K562 (cell line): ENCODE measurements around the gene ZC3H13. TPM values are rescaled to one million over a fixed set of nuclear protein-coding genes. Genes with fewer than 3 reads are reported as not detected.

ENCODE experiments used
- ATAC-seq: fragments of 200-7000 bp; cut with Tn5 transposase; 3 replicates; pipeline ENCODE4 v1.9.1; 2020; ENCODE audit warnings: moderate library complexity
- BruUV-seq: library from RNA; stranded (reverse); fragments of 400-500 nt; replicated peaks from 2 replicates; lab custom pipeline; 2021; lab: Mats Ljungman, UMichigan
- CTCF ChIA-PET: fragments of 300-600 bp; formaldehyde crosslinking; extraction: SDS; loops from one replicate; lab custom pipeline; 2021; ENCODE audit warnings: low intra/inter-chr PET ratio; lab: Yijun Ruan, JAX
- POLR2A ChIA-PET: fragments of 300-600, 350-650 bp; sonication (Branson Sonifier 250); formaldehyde crosslinking; extraction: SDS; loops from one replicate; lab custom pipeline; 2021; ENCODE audit warnings: antibody characterized with exemption, inconsistent platforms; lab: Yijun Ruan, JAX
- DNase-seq, 4 experiments: peaks; one replicate each; pipeline versions ENCODE4 v3.0.0 to v3.0.0-alpha.2; 2011 to 2018; ENCODE audit warnings: low spot score in 3 of 4, mixed read lengths in 3 of 4; ENCODE audit errors: extremely low read depth in 1 of 4
- FAIRE-seq: peaks from 2 replicates; lab custom pipeline; 2011; peaks lifted over from hg19 to GRCh38; lab: Jason Lieb, UNC
- H2AFZ ChIP-seq: 2 replicates; pipeline ENCODE4 v1.6.0; 2011; ENCODE audit warnings: low read depth, low read length, control low read depth, inconsistent platforms
- H3K27ac ChIP-seq: fragments of 200-600 bp; 3 replicates; pipeline ENCODE4 v1.8.0; 2011; ENCODE audit warnings: low read depth, mild to moderate bottlenecking, control low read depth, inconsistent platforms, low read length, moderate library complexity, mixed read lengths; ENCODE audit errors: extremely low read depth
- H3K27me3 ChIP-seq, 2 experiments: fragments of 300-600 bp in 1 of 2; 2 replicates in 1 of 2; 3 replicates in 1 of 2; pipeline versions ENCODE4 v1.6.0 to v1.8.0; 2011; ENCODE audit warnings: inconsistent platforms in 2 of 2, low read length in 2 of 2, mild to moderate bottlenecking in 1 of 2, mixed read lengths in 1 of 2, moderate library complexity in 1 of 2; ENCODE audit not compliant: control insufficient read depth in 2 of 2, insufficient read depth in 2 of 2
- H3K36me3 ChIP-seq: fragments of 300-600 bp; 3 replicates; pipeline ENCODE4 v1.8.0; 2011; ENCODE audit warnings: mild to moderate bottlenecking, low read length, inconsistent platforms; ENCODE audit not compliant: control insufficient read depth, insufficient read depth
- H3K4me1 ChIP-seq, 2 experiments: fragments of 200-600 bp in 1 of 2; replicated peaks in 1 of 2; 2 replicates in 1 of 2; 3 replicates in 1 of 2; pipeline versions ENCODE4 v1.5.1 to v1.8.0; 2011; ENCODE audit warnings: inconsistent platforms in 2 of 2, low read length in 2 of 2, mild to moderate bottlenecking in 1 of 2, mixed read lengths in 1 of 2, moderate library complexity in 1 of 2; ENCODE audit not compliant: control insufficient read depth in 2 of 2, insufficient read depth in 2 of 2
- H3K4me2 ChIP-seq: 2 replicates; pipeline ENCODE4 v1.6.1; 2011; ENCODE audit warnings: low read length, control low read depth, inconsistent platforms, mixed read lengths; ENCODE audit not compliant: insufficient read depth
- H3K4me3 ChIP-seq: fragments of 200-600 bp; sonication (generic), shearing (Covaris generic); 2 replicates; pipeline ENCODE4 v1.5.1; 2016; ENCODE audit warnings: control low read depth, inconsistent platforms
- H3K79me2 ChIP-seq: fragments of 200-600 bp; 3 replicates; pipeline ENCODE4 v1.8.0; 2011; ENCODE audit warnings: low read length, inconsistent platforms; ENCODE audit not compliant: control insufficient read depth, insufficient read depth
- H3K9ac ChIP-seq, 2 experiments: 2 replicates each; pipeline versions ENCODE4 v1.6.0 to v1.6.1; 2011; ENCODE audit warnings: low read depth in 2 of 2, low read length in 2 of 2, control low read depth in 1 of 2, inconsistent platforms in 1 of 2, mild to moderate bottlenecking in 1 of 2, mixed read lengths in 1 of 2; ENCODE audit not compliant: insufficient read depth in 1 of 2
- H3K9me1 ChIP-seq: one replicate; pipeline ENCODE4 v1.6.0; 2011; ENCODE audit warnings: inconsistent platforms, mild to moderate bottlenecking, low read length, moderate library complexity; ENCODE audit not compliant: control insufficient read depth, insufficient read depth
- H3K9me3 ChIP-seq: replicated peaks from 2 replicates; pipeline ENCODE4 v1.5.1; 2011; ENCODE audit warnings: low read depth, low read length, inconsistent platforms; ENCODE audit not compliant: control insufficient read depth, insufficient read depth
- H4K20me1 ChIP-seq: replicated peaks from 2 replicates; pipeline ENCODE4 v1.6.1; 2011; ENCODE audit warnings: low read length, inconsistent platforms, mixed read lengths; ENCODE audit not compliant: control insufficient read depth, insufficient read depth
- ARHGAP35 ChIP-seq: fragments of 450-650 bp; IDR thresholded peaks from 2 replicates; pipeline ENCODE4 v1.6.1; 2018; ENCODE audit not compliant: partially characterized antibody
- BHLHE40 ChIP-seq: IDR thresholded peaks from 2 replicates; pipeline ENCODE4 v1.6.1; 2011; ENCODE audit warnings: low read length, improper control_type of control experiment
- CHAMP1 ChIP-seq: fragments of 450-650 bp; IDR thresholded peaks from 2 replicates; pipeline ENCODE4 v1.6.1; 2016; ENCODE audit warnings: mild to moderate bottlenecking
- ELK1 ChIP-seq: sonication (generic); formaldehyde crosslinking; IDR thresholded peaks from 2 replicates; pipeline ENCODE4 v1.8.1; 2022; ENCODE audit warnings: missing genetic modification reagents
- FOXJ2 ChIP-seq: fragments of 200-800 bp; sonication (Bioruptor generic); IDR thresholded peaks from 2 replicates; pipeline ENCODE4 v1.6.1; 2016; ENCODE audit warnings: missing genetic modification characterization, missing compliant biosample characterization
- GATAD2A ChIP-seq: fragments of 450-650 bp; IDR thresholded peaks from 2 replicates; pipeline ENCODE4 v1.6.1; 2017
- MXD1 ChIP-seq: fragments of 250-450 bp; sonication (Bioruptor Pico); IDR thresholded peaks from 2 replicates; pipeline ENCODE4 v1.8.0; 2021; ENCODE audit warnings: borderline replicate concordance, mild to moderate bottlenecking, moderate library complexity; ENCODE audit not compliant: poor library complexity, severe bottlenecking
- RBM34 ChIP-seq: fragments of 200-400 bp; formaldehyde crosslinking; IDR thresholded peaks from 2 replicates; pipeline ENCODE4 v1.6.1; 2018; ENCODE audit warnings: low read length, borderline replicate concordance; ENCODE audit not compliant: insufficient read depth
- SIRT6 ChIP-seq: IDR thresholded peaks from one replicate; pipeline ENCODE4 v1.6.1; 2012; ENCODE audit warnings: low read depth, mild to moderate bottlenecking, control low read depth, inconsistent platforms, low read length, moderate library complexity
- ZNF639 ChIP-seq, 2 experiments: fragments of 200-800 bp in 1 of 2; sonication (Bioruptor generic) in 1 of 2; sonication (generic) in 1 of 2; formaldehyde crosslinking in 1 of 2; IDR thresholded peaks in 1 of 2; conservative IDR thresholded peaks in 1 of 2; 2 replicates each; pipeline versions ENCODE4 v1.5.0 to v1.6.1; 2016 to 2020; ENCODE audit warnings: missing compliant biosample characterization in 1 of 2, missing genetic modification characterization in 1 of 2, missing genetic modification reagents in 1 of 2
- WGBS: fragments of 100-300 bp; shearing (Covaris generic); methylation state at CpG from one replicate; pipeline ENCODE4 v1.1.6; 2016; ENCODE audit warnings: low coverage, mixed read lengths; ENCODE audit not compliant: insufficient coverage; ENCODE audit errors: missing lambda C conversion rate; 5-methylcytosine and 5-hydroxymethylcytosine counted together
- in situ Hi-C: fragments of 300-500 bp; cut with MboI; formaldehyde crosslinking; loops from 4 replicates; pipeline ENCODE4 v1.15.0; 2018; ENCODE audit warnings: inconsistent platforms, mixed read lengths
- intact Hi-C: fragments of 100-400 bp; cut with micrococcal nuclease; formaldehyde crosslinking; loops from 2 replicates; pipeline ENCODE4 v1.14.2; 2022
- polyA plus RNA-seq, 8 experiments: library from polyadenylated mRNA; depleted of rRNA in 4 of 8; stranded (reverse) in 5 of 8; unstranded in 3 of 8; fragments of >200 nt; fragmentation: Nextera tagmentation in 2 of 8; fragmentation: Illumina TruSeq in 1 of 8; extraction: Ambion mirVana in 2 of 8; extraction: Trizol in 1 of 8; gene quantifications; 2 replicates each; pipeline versions ENCODE4 v1.2.1 to v1.2.3, GENCODE V29; 2011 to 2014; ENCODE audit warnings: inconsistent platforms in 1 of 8, missing spikeins in 1 of 8
- total RNA-seq, 7 experiments: library from RNA; depleted of rRNA in 6 of 7; stranded (reverse); fragments of >200 nt in 6 of 7; fragmentation: Illumina TruSeq in 2 of 7; extraction: Trizol in 2 of 7; gene quantifications; 2 replicates each; pipeline versions ENCODE4 v1.2.1 to v1.2.3, GENCODE V29; 2011 to 2021; ENCODE audit warnings: low replicate concordance in 1 of 7

The ZC3H13 gene
- total and polyA plus RNA-seq, 9 of the 15 experiments (the other 6 are each of a cell fraction or from before 2014, with no cell fraction given) = 4.9 to 27.6 (median 12.1) TPM

- WGBS = 74% methylated on average over 3 of the region's 3 CpGs
- TF ChIP-seq RBM34 (no peak), ARHGAP35 (no peak), GATAD2A (no peak)
- Histone ChIP-seq H3K4me3 (no peak overlapping the region), H3K36me3 (peaks cover 21% of the 10 kb centered on the region; the same call in 2 of the 3 replicates), H3K9me3 (no peaks in the 10 kb centered on the region), H3K4me2 (no peak overlapping the region), H3K79me2 (no peaks in the 10 kb centered on the region), H2AFZ (no peak overlapping the region), H3K9ac (no peak overlapping the region), H3K9me1 (no peaks in the 10 kb centered on the region), H4K20me1 (no peaks in the 10 kb centered on the region), H3K4me1 (no peaks in the 10 kb centered on the region), H3K27ac (no peak overlapping the region), H3K27me3 (no peaks in the 10 kb centered on the region)
- ChIA-PET POLR2A (interaction anchor here (0.6 to 1.6 kb wide), 3 partner anchors 8 to 401 kb away, joined by 3 to 4 read pairs (median 3); no protein-coding TSS in a partner anchor), CTCF (no interaction called here)
- in situ Hi-C loops (no loop called here), intact Hi-C loops (no loop called here)
- BruUV-seq = no TSS peak
- peak in 1 of 4 experiments; percentile 8 for DNase-seq
- no peak for ATAC-seq
- FAIRE-seq = no peak
These were observed 99.5 kb downstream of the ZC3H13 start for GRCh38 chr13:45953082-45953481.

- DNase-seq (no peak), FAIRE-seq (no peak), ATAC-seq (no peak)
- H3K36me3 ChIP-seq = peaks cover 11% of the 10 kb centered on the region; the same call in 1 of the 3 replicates
- ChIA-PET CTCF (no interaction called here), POLR2A (no interaction called here)
- no peak overlapping the region for H3K4me3 ChIP-seq
- intact Hi-C loops (no loop called here), in situ Hi-C loops (no loop called here)
- H4K20me1 ChIP-seq = no peaks in the 10 kb centered on the region
- H3K79me2 ChIP-seq = no peaks in the 10 kb centered on the region
- no peaks in the 10 kb centered on the region for H3K9me3 ChIP-seq
- H3K9me1 ChIP-seq = no peaks in the 10 kb centered on the region
- BruUV-seq = no TSS peak
- 75% methylated on average over 3 of the region's 3 CpGs for WGBS
- no peak overlapping the region for H3K27ac ChIP-seq
- no peak overlapping the region for H2AFZ ChIP-seq
- H3K4me1 ChIP-seq = no peaks in the 10 kb centered on the region
- no peak overlapping the region for H3K4me2 ChIP-seq
- no peaks in the 10 kb centered on the region for H3K27me3 ChIP-seq
- no peak overlapping the region for H3K9ac ChIP-seq
- no peak for TF ChIP-seq MXD1 (CRISPR knock-in tag)
- no peak for TF ChIP-seq ZNF639 (CRISPR knock-in tag; conservative IDR thresholded peaks at IDR 0.05 in 1 of 2, IDR thresholded peaks at IDR 0.05 in 1 of 2)
- TF ChIP-seq FOXJ2 (tag) = no peak
- no peak for TF ChIP-seq BHLHE40
- TF ChIP-seq CHAMP1 = no peak
- TF ChIP-seq ELK1 (CRISPR knock-in tag) = no peak
- TF ChIP-seq SIRT6 = no peak
These were observed 100.8 kb downstream of the ZC3H13 start for GRCh38 chr13:45951724-45952123.
